Coronary artery (tissue), 2 donors: ENCODE results near the gene EPHA4.

ENCODE experiments used
- DNase-seq: peaks from one replicate; pipeline ENCODE4 v3.0.0-alpha.2; 2017; ENCODE audit warnings: low spot score
- H3K27ac ChIP-seq, 2 donors: fragments of 200-600 bp; sonication (generic); one replicate each; pipeline ENCODE4 v1.5.1; 2016 to 2019
- H3K4me3 ChIP-seq: fragments of 200-600 bp; sonication (generic); 2 replicates; pipeline ENCODE4 v1.5.1; 2016; ENCODE audit warnings: mild to moderate bottlenecking, moderate library complexity
- TF ChIP-seq, protein P1 (sequence below): fragments of 200-600 bp; sonication (generic); IDR thresholded peaks from one replicate; pipeline ENCODE4 v1.5.1; 2019; ENCODE audit warnings: antibody characterized with exemption

EPHA4 gene

DNA sequence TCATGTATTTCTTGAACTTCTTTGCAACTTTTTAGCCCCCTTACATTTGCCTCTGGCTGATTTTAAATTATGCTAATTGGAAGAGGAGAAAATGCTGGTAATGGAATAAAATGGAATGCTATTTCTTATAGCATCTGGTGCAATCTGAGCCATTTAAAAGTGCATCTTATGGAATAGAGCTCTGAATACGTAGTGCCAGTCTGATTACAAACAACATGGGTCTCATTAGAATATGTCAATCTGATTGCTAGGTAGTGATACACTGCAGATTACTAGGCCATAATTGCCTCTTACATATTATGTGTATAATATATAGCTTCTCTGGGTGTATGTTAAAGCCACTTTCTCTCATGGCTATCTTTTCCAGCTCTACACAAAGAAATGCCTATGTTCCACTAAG is 159.1 kb downstream of the EPHA4 start:
- H3K27ac ChIP-seq, result no peak overlapping the region
- H3K4me3 ChIP-seq, result no peak overlapping the region
- TF ChIP-seq, protein P1, sequence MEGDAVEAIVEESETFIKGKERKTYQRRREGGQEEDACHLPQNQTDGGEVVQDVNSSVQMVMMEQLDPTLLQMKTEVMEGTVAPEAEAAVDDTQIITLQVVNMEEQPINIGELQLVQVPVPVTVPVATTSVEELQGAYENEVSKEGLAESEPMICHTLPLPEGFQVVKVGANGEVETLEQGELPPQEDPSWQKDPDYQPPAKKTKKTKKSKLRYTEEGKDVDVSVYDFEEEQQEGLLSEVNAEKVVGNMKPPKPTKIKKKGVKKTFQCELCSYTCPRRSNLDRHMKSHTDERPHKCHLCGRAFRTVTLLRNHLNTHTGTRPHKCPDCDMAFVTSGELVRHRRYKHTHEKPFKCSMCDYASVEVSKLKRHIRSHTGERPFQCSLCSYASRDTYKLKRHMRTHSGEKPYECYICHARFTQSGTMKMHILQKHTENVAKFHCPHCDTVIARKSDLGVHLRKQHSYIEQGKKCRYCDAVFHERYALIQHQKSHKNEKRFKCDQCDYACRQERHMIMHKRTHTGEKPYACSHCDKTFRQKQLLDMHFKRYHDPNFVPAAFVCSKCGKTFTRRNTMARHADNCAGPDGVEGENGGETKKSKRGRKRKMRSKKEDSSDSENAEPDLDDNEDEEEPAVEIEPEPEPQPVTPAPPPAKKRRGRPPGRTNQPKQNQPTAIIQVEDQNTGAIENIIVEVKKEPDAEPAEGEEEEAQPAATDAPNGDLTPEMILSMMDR, result no peak
- no peak for DNase-seq

DNA sequence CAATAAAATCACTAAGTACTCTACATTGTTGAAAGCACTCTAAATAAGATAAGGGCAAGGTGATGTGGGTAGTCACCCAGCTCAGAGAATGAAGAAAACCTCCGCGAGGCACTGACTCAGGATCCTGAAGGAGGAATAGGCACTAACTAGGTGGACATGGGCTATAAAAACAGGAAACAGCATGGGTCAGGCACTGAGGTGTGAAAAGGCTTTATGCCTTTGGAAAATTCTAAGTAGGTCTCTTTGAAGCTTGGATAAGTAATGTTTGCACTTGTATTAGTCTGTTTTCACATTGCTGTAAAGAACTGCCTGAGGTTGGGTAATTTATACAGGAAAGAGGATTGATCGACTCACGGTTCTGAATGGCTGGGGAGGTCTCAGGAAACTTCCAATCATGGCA is 161.6 kb downstream of the EPHA4 start:
- DNase-seq, result no peak
- TF ChIP-seq, protein P1, result no peak
- H3K27ac ChIP-seq, result no peak overlapping the region
- H3K4me3 ChIP-seq, result no peak overlapping the region

DNA sequence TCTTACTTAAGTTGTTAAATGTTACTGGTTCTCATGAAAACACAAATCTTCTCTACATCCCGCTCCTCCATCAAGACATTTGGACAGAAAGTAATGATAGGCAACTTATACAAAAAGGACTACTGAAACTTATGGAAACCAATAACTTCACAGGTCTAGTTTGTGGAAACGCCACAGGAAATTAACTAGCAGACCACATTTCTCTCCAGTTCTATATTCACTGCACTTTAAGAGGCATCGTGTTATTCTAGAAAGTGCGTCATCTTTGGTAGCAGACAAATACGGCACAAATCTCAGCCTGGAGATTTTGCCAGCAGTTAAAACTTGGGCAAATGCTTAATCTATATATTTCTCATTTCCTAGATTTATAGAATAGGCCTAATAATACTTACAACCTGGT is 164.3 kb downstream of the EPHA4 start:
- TF ChIP-seq, protein P1, result no peak
- Histone ChIP-seq H3K4me3 (no peak overlapping the region), H3K27ac (no peak overlapping the region)
- no peak for DNase-seq

- TF ChIP-seq, protein P1, result no peak
- Histone ChIP-seq H3K4me3 (no peak overlapping the region), H3K27ac (no peak overlapping the region)
- DNase-seq, result no peak
These were observed 166.6 kb downstream of the EPHA4 start for GRCh38 chr2:221405521-221405920.

DNA sequence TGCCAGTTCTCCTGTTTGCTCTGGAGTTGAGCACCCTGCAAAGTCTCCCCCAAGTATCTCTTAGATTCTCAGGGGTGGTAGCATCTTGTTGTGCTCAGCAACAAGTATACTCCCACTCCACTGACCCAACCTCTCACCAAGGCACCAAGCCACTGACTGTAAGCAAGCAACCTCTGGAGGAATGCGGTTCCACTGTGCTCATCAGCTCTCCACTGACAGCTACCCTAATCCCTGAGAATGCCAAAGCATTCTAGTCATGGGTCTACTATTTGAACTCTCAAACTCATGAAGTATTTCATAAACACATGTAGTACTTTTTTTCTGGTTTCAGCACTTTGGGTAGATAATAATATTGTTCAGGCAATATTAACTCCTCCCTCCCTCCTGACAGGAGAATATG is 170.0 kb downstream of the EPHA4 start:
- DNase-seq, result no peak
- Histone ChIP-seq H3K27ac (no peak overlapping the region), H3K4me3 (no peak overlapping the region)
- TF ChIP-seq, protein P1, result no peak

DNA sequence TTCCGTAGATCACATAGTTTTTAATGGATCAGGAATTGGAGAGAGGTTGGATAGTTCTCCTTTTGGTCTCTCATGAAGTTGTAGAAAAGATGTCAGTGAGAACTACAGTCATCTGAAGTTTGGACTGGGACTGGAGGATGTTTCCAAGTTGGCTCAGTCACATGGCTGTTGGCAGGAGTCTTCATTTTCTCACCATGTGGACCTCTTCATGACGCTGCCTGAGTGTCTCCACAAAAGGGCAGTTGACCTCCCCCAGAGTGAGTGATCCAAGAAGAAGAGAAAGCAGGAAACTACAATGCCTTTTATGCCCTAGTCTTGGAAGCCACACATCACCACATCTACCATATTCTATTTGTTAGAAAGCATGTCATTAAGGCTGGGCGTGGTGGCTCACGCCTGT is 171.7 kb downstream of the EPHA4 start:
- DNase-seq, result no peak
- Histone ChIP-seq H3K4me3 (no peak overlapping the region), H3K27ac (no peak overlapping the region)
- TF ChIP-seq, protein P1, result no peak

DNA sequence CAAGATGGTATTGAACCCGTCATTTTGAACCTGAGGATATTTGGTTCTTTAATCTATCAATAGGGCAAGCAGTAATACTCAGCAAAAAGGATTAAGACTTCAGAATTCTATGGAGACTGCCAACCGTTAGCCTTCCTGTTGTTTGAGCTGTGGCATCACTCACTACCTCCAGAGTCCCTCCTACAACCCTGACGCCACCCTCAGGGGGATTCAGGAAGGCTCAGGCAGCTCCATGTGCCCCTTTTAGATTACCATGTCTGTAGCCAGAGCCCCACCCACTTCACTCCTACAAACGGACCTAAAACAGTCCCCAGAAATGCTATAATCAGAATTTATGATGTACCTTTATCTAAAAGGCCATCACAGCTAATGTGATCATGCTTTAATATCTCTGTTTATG is 172.9 kb downstream of the EPHA4 start:
- no peak for DNase-seq
- no peak overlapping the region for H3K27ac ChIP-seq
- TF ChIP-seq, protein P1, result no peak
- no peak overlapping the region for H3K4me3 ChIP-seq
